B cell (primary cell): ENCODE data around the gene FBXL13.
"Not testable (repeated sequence)": the region's sequence is repeated elsewhere in the genome, so short reads cannot be mapped to it uniquely, and the experiment has no call there.

Experiments
- EZH2 ChIP-seq: IDR thresholded peaks from 2 replicates; pipeline ENCODE4 v1.6.1; 2012; ENCODE audit warnings: borderline replicate concordance, low read depth, mild to moderate bottlenecking, moderate library complexity, low read length; ENCODE audit not compliant: insufficient read depth, poor library complexity, severe bottlenecking
- TF ChIP-seq, protein P1 (sequence below): fragments of 200-600 bp; IDR thresholded peaks from one replicate; pipeline ENCODE4 v1.8.0; 2022; ENCODE audit warnings: antibody characterized with exemption, mild to moderate bottlenecking

DNA sequence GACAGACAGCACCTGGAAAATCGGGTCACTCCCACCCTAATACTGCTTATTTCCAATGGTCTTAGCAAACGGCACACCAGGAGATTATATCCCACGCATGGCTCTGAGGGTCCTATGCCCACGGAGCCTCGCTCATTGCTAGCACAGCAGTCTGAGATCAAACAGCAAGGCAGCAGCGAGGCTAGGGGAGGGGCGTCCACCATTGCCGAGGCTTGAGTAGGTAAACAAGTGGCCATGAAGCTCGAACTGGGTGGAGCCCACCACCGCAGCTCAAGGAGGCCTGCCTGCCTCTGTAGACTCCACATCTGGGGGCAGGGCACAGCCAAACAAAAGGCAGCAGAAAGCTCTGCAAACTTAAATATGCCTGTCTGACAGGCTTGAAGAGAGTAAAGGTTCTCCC is 293.7 kb downstream of the FBXL13 start:
- TF ChIP-seq, protein P1, sequence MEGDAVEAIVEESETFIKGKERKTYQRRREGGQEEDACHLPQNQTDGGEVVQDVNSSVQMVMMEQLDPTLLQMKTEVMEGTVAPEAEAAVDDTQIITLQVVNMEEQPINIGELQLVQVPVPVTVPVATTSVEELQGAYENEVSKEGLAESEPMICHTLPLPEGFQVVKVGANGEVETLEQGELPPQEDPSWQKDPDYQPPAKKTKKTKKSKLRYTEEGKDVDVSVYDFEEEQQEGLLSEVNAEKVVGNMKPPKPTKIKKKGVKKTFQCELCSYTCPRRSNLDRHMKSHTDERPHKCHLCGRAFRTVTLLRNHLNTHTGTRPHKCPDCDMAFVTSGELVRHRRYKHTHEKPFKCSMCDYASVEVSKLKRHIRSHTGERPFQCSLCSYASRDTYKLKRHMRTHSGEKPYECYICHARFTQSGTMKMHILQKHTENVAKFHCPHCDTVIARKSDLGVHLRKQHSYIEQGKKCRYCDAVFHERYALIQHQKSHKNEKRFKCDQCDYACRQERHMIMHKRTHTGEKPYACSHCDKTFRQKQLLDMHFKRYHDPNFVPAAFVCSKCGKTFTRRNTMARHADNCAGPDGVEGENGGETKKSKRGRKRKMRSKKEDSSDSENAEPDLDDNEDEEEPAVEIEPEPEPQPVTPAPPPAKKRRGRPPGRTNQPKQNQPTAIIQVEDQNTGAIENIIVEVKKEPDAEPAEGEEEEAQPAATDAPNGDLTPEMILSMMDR = not testable (repeated sequence)
- not testable (repeated sequence) for TF ChIP-seq EZH2
